Loucy (cell line): Measurements from ENCODE around the gene METTL15.

Source experiments
- CTCF ChIP-seq: fragments of 200-600 bp; sonication (generic); conservative IDR thresholded peaks from 2 replicates; pipeline ENCODE4 v1.5.1; 2014; ENCODE audit warnings: mild to moderate bottlenecking, antibody characterized with exemption, low read length
- EZH2phosphoT487 ChIP-seq: fragments of 200-600 bp; IDR thresholded peaks from 2 replicates; pipeline ENCODE4 v1.6.1; 2018; ENCODE audit warnings: antibody characterized with exemption, mild to moderate bottlenecking, moderate library complexity, borderline replicate concordance

DNA sequence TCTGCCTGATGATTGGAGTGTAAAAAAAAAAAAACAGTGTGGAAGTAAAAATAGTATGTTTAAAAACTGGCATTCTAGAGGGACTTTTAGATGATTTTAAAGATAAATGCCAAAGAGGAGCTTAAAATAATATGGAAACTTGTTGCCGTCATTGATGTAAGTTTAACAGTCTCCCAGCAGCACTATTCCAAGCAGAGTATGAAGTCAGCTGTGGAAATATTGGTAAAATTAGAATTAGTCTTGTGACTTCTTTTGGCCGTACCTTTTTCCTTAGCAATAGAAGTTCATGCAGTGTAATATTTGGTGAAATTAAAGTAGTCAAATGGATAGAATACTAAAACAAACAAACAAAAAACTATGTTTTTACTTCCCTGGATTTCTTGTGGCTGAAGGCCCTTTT, 134.9 kb downstream of the METTL15 start:
- TF ChIP-seq CTCF: no peak
- no peak for TF ChIP-seq EZH2phosphoT487
